Measurements from ENCODE around the gene STING1. TPM values are rescaled to one million over a fixed set of nuclear protein-coding genes. Genes with fewer than 3 reads are reported as not detected.

The STING1 gene
- total and polyA plus RNA-seq, 2 of the 13 experiments (the other 11 are each of a cell fraction or from before 2014, with no cell fraction given), result 1.3 to 4.4 TPM

DNA sequence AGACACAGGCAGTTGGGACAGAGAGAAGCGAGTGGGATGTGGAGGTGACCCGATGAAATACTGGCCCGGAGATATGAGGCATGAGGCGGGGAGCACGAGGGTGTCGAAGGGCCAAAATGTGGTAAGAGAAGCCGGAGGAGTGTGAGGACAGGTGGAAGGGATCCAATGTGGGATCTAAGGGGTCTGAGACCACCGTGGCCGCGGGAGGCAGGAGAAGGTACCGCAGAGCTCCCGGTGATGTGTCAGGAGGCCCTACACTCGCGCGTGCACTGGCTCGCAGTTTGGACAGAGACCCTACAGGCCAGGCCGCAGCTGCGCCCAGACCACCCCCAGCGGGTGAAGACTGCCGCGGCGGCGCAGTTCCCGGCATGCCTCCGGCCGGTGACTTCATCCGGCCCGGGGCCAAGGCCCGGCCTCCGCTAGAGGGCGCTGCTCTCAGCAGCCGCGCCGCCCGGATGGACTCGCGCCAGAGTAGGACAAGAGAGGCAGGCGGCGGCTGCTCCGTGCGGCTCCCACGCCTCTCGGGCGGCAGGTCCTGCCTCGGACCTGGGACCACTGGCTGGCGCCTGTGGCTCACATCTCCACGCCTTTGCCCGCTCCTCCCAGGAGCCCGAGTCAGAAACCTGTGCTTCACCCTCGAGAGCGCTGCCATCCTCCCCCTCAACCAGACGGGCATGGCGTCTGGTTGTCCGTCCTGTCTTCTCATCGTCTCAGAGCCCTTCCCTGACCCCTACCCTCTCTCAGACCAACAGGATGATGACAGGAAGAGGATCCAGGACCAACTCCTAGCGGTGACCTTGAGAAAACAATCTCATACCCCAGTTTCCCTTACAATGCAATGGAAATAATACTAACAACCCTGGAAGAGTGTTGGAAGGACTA lies 35.4 kb upstream of the STING1 start (continued):
- TF ChIP-seq, protein P1, sequence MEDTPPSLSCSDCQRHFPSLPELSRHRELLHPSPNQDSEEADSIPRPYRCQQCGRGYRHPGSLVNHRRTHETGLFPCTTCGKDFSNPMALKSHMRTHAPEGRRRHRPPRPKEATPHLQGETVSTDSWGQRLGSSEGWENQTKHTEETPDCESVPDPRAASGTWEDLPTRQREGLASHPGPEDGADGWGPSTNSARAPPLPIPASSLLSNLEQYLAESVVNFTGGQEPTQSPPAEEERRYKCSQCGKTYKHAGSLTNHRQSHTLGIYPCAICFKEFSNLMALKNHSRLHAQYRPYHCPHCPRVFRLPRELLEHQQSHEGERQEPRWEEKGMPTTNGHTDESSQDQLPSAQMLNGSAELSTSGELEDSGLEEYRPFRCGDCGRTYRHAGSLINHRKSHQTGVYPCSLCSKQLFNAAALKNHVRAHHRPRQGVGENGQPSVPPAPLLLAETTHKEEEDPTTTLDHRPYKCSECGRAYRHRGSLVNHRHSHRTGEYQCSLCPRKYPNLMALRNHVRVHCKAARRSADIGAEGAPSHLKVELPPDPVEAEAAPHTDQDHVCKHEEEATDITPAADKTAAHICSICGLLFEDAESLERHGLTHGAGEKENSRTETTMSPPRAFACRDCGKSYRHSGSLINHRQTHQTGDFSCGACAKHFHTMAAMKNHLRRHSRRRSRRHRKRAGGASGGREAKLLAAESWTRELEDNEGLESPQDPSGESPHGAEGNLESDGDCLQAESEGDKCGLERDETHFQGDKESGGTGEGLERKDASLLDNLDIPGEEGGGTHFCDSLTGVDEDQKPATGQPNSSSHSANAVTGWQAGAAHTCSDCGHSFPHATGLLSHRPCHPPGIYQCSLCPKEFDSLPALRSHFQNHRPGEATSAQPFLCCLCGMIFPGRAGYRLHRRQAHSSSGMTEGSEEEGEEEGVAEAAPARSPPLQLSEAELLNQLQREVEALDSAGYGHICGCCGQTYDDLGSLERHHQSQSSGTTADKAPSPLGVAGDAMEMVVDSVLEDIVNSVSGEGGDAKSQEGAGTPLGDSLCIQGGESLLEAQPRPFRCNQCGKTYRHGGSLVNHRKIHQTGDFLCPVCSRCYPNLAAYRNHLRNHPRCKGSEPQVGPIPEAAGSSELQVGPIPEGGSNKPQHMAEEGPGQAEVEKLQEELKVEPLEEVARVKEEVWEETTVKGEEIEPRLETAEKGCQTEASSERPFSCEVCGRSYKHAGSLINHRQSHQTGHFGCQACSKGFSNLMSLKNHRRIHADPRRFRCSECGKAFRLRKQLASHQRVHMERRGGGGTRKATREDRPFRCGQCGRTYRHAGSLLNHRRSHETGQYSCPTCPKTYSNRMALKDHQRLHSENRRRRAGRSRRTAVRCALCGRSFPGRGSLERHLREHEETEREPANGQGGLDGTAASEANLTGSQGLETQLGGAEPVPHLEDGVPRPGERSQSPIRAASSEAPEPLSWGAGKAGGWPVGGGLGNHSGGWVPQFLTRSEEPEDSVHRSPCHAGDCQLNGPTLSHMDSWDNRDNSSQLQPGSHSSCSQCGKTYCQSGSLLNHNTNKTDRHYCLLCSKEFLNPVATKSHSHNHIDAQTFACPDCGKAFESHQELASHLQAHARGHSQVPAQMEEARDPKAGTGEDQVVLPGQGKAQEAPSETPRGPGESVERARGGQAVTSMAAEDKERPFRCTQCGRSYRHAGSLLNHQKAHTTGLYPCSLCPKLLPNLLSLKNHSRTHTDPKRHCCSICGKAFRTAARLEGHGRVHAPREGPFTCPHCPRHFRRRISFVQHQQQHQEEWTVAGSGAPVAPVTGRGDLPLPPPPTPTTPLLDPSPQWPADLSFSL (CRISPR knock-in tag; IDR thresholded peaks at IDR 0.05), result 0 out of 2 replicates have a peak, but pooled peaks have one; percentile 12
- no peak for TF ChIP-seq ZNF101 (CRISPR knock-in tag; IDR thresholded peaks at IDR 0.05; ENCODE audit: borderline replicate concordance, low read depth)
- no peak for TF ChIP-seq ZNF44 (CRISPR knock-in tag; IDR thresholded peaks at IDR 0.05)
- peak; percentile 20; the same call in 1 of the 2 replicates for TF ChIP-seq ZNF253 (CRISPR knock-in tag; IDR thresholded peaks at IDR 0.05; ENCODE audit: borderline replicate concordance)
- TF ChIP-seq, protein P2, sequence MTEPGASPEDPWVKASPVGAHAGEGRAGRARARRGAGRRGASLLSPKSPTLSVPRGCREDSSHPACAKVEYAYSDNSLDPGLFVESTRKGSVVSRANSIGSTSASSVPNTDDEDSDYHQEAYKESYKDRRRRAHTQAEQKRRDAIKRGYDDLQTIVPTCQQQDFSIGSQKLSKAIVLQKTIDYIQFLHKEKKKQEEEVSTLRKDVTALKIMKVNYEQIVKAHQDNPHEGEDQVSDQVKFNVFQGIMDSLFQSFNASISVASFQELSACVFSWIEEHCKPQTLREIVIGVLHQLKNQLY (CRISPR knock-in tag; IDR thresholded peaks at IDR 0.05), result no peak
- TF ChIP-seq, protein P3, sequence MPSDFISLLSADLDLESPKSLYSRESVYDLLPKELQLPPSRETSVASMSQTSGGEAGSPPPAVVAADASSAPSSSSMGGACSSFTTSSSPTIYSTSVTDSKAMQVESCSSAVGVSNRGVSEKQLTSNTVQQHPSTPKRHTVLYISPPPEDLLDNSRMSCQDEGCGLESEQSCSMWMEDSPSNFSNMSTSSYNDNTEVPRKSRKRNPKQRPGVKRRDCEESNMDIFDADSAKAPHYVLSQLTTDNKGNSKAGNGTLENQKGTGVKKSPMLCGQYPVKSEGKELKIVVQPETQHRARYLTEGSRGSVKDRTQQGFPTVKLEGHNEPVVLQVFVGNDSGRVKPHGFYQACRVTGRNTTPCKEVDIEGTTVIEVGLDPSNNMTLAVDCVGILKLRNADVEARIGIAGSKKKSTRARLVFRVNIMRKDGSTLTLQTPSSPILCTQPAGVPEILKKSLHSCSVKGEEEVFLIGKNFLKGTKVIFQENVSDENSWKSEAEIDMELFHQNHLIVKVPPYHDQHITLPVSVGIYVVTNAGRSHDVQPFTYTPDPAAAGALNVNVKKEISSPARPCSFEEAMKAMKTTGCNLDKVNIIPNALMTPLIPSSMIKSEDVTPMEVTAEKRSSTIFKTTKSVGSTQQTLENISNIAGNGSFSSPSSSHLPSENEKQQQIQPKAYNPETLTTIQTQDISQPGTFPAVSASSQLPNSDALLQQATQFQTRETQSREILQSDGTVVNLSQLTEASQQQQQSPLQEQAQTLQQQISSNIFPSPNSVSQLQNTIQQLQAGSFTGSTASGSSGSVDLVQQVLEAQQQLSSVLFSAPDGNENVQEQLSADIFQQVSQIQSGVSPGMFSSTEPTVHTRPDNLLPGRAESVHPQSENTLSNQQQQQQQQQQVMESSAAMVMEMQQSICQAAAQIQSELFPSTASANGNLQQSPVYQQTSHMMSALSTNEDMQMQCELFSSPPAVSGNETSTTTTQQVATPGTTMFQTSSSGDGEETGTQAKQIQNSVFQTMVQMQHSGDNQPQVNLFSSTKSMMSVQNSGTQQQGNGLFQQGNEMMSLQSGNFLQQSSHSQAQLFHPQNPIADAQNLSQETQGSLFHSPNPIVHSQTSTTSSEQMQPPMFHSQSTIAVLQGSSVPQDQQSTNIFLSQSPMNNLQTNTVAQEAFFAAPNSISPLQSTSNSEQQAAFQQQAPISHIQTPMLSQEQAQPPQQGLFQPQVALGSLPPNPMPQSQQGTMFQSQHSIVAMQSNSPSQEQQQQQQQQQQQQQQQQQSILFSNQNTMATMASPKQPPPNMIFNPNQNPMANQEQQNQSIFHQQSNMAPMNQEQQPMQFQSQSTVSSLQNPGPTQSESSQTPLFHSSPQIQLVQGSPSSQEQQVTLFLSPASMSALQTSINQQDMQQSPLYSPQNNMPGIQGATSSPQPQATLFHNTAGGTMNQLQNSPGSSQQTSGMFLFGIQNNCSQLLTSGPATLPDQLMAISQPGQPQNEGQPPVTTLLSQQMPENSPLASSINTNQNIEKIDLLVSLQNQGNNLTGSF (CRISPR knock-in tag; IDR thresholded peaks at IDR 0.05), result no peak
- TF ChIP-seq KDM6A (CRISPR knock-in tag; IDR thresholded peaks at IDR 0.05; ENCODE audit: low read depth), result 0 out of 2 replicates have a peak, but pooled peaks have one; percentile 24
- TF ChIP-seq, protein P4, sequence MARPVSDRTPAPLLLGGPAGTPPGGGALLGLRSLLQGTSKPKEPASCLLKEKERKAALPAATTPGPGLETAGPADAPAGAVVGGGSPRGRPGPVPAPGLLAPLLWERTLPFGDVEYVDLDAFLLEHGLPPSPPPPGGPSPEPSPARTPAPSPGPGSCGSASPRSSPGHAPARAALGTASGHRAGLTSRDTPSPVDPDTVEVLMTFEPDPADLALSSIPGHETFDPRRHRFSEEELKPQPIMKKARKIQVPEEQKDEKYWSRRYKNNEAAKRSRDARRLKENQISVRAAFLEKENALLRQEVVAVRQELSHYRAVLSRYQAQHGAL (CRISPR knock-in tag; IDR thresholded peaks at IDR 0.05; ENCODE audit: not compliant biosample characterization), result no peak
- TF ChIP-seq MAFK (conservative IDR thresholded peaks at IDR 0.05 in 1 of 2, IDR thresholded peaks at IDR 0.05 in 1 of 2; ENCODE audit: low read length in 2 of 2), result no peak
- TF ChIP-seq TBP (CRISPR knock-in tag; IDR thresholded peaks at IDR 0.05), result 0 out of 2 replicates have a peak, but pooled peaks have one; percentile 41
- TF ChIP-seq, protein P5, sequence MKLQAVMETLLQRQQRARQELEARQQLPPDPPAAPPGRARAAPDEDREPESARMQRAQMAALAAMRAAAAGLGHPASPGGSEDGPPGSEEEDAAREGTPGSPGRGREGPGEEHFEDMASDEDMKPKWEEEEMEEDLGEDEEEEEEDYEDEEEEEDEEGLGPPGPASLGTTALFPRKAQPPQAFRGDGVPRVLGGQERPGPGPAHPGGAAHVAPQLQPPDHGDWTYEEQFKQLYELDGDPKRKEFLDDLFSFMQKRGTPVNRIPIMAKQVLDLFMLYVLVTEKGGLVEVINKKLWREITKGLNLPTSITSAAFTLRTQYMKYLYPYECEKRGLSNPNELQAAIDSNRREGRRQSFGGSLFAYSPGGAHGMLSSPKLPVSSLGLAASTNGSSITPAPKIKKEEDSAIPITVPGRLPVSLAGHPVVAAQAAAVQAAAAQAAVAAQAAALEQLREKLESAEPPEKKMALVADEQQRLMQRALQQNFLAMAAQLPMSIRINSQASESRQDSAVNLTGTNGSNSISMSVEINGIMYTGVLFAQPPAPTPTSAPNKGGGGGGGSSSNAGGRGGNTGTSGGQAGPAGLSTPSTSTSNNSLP (IDR thresholded peaks at IDR 0.05; ENCODE audit: low read depth, low read length), result no peak
- no peak for TF ChIP-seq ZNF256 (CRISPR knock-in tag; conservative IDR thresholded peaks at IDR 0.05)

Data from HepG2 (cell line).